ENCODE measurements around the gene RHOBTB1. TPM values are rescaled to one million over a fixed set of nuclear protein-coding genes. Genes with fewer than 3 reads are reported as not detected.
A peak's percentile ranks its signal among the peaks of the same experiment; 100 is the strongest.

RHOBTB1 gene
- total RNA-seq, 1 experiment from 2014 or later = 2.5 TPM

GRCh38 chr10:60828489-60828852, 115.5 kb downstream of the RHOBTB1 start:
- H3K27me3 Mint-ChIP-seq (ENCODE audit: low read depth) = no peaks in the 10 kb centered on the region
- H3K9me3 Mint-ChIP-seq = no peaks in the 10 kb centered on the region
- Histone ChIP-seq H3K14ac (ENCODE audit: insufficient read depth, low read length) (no peak overlapping the region), H4K91ac (ENCODE audit: insufficient read length, low read depth, low read length) (no peak overlapping the region), H4K20me1 (ENCODE audit: control insufficient read depth, insufficient read depth, insufficient read length) (no peaks in the 10 kb centered on the region), H3K79me2 (ENCODE audit: insufficient read depth, low read length) (no peaks in the 10 kb centered on the region), H3K9me3 (ENCODE audit: control insufficient read depth, low read depth, low read length) (no peaks in the 10 kb centered on the region), H2BK120ac (ENCODE audit: low read depth, low read length, poor library complexity, severe bottlenecking) (no peak overlapping the region), H2AFZ (ENCODE audit: low read length) (no peak overlapping the region), H2BK12ac (ENCODE audit: insufficient read length, low read depth, low read length) (no peak overlapping the region), H4K8ac (replicated peaks; ENCODE audit: insufficient read length, low read depth, low read length) (no peak overlapping the region), H3K9ac (ENCODE audit: extremely low read depth, insufficient read length, low read length) (no peak overlapping the region), H2AK5ac (ENCODE audit: insufficient read length, low read length) (no peak overlapping the region), H3K56ac (ENCODE audit: insufficient read length, low read depth, low read length) (no peak overlapping the region), H3K79me1 (ENCODE audit: insufficient read depth, low read depth, low read length, poor library complexity, severe bottlenecking) (no peaks in the 10 kb centered on the region), H3T11ph (ENCODE audit: low read length) (no peak overlapping the region), H2BK15ac (ENCODE audit: low read depth, low read length) (no peak overlapping the region), H3K27me3 (ENCODE audit: insufficient read depth, low read length) (no peaks in the 10 kb centered on the region), H3K23me2 (ENCODE audit: insufficient read length, low read depth, low read length, poor library complexity, severe bottlenecking) (no peaks in the 10 kb centered on the region), H3K27ac (ENCODE audit: insufficient read length, low read depth, low read length) (no peak overlapping the region), H4K5ac (ENCODE audit: insufficient read length, low read depth, low read length) (no peak overlapping the region), H3K4me1 (ENCODE audit: insufficient read depth, low read length) (no peaks in the 10 kb centered on the region; the same call in 1 of the 2 replicates), H3K23ac (ENCODE audit: insufficient read length, low read depth, low read length) (no peak overlapping the region), H2BK5ac (ENCODE audit: insufficient read length, low read length) (no peak overlapping the region), H2BK20ac (ENCODE audit: low read depth, low read length, poor library complexity, severe bottlenecking) (no peak overlapping the region), H3K4ac (ENCODE audit: low read depth, low read length) (no peak overlapping the region), H3K4me2 (ENCODE audit: insufficient read depth, insufficient read length, low read length) (no peak overlapping the region), H3K18ac (ENCODE audit: insufficient read length, low read depth, low read length) (no peak overlapping the region)
- no peak for TF ChIP-seq CTCF (conservative IDR thresholded peaks at IDR 0.05)
- no peak for DNase-seq
- H3K4me1 Mint-ChIP-seq = peaks cover 0 to 8% of the 10 kb centered on the region in 2 experiments; a peak in 3 of 4 replicates
- 0 out of 7 replicates have a peak overlapping the region, but pooled peaks of 1 of the 3 experiments have one; percentile 26 for H3K27ac Mint-ChIP-seq
- H3K36me3 Mint-ChIP-seq (ENCODE audit: insufficient read depth in 1 of 3, low read depth in 3 of 3) = no peaks in the 10 kb centered on the region
- WGBS (ENCODE audit: extremely low coverage, insufficient read length, low lambda C conversion rate) = no CpG with 5 or more reads among the region's 1 CpG
- no peak overlapping the region for H3K4me3 Mint-ChIP-seq

Data from H9 (cell line).